GM15510 (cell line): ENCODE measurements around the gene PDE4A.
A peak's percentile ranks its signal among the peaks of the same experiment; 100 is the strongest.

ENCODE experiments used
- POLR2A ChIP-seq: IDR thresholded peaks from 3 replicates; pipeline ENCODE4 v1.6.1; 2011; ENCODE audit warnings: borderline replicate concordance; ENCODE audit not compliant: insufficient read length; ENCODE audit errors: extremely low read depth

Gene PDE4A

GRCh38 chr19:10398819-10399218, 21.5 kb upstream of the PDE4A start:
- no peak for TF ChIP-seq POLR2A

GRCh38 chr19:10399878-10400277, 20.5 kb upstream of the PDE4A start:
- TF ChIP-seq POLR2A, result no peak

GRCh38 chr19:10402441-10403038, 17.8 kb upstream of the PDE4A start:
- TF ChIP-seq POLR2A, result no peak

GRCh38 chr19:10403137-10404021, 17.0 kb upstream of the PDE4A start, which contains the start of gene CDC37:
Gene CDC37 (minus strand): TSS chr19:10403542. CDS start chr19:10403479, 63 bp downstream.
- peak; percentile 97 for TF ChIP-seq POLR2A

GRCh38 chr19:10404888-10405820, 15.2 kb upstream of the PDE4A start:
- TF ChIP-seq POLR2A, result no peak

GRCh38 chr19:10406191-10406590, 14.1 kb upstream of the PDE4A start:
- no peak for TF ChIP-seq POLR2A

- no peak for TF ChIP-seq POLR2A
Observed at GRCh38 chr19:10407096-10407495, 13.2 kb upstream of the PDE4A start.

GRCh38 chr19:10408511-10409283, 11.6 kb upstream of the PDE4A start:
- peak; percentile 30 for TF ChIP-seq POLR2A

GRCh38 chr19:10412257-10412977, 7.9 kb upstream of the PDE4A start:
- peak; percentile 28 for TF ChIP-seq POLR2A

GRCh38 chr19:10416083-10416379, 4.3 kb upstream of the PDE4A start:
- no peak for TF ChIP-seq POLR2A

- peak; percentile 35 for TF ChIP-seq POLR2A
Observed at GRCh38 chr19:10416380-10417257, 3.7 kb upstream of the PDE4A start.

GRCh38 chr19:10417541-10418234, 2.6 kb upstream of the PDE4A start:
- no peak for TF ChIP-seq POLR2A
